ENCODE data around the gene CD247. TPM values are rescaled to one million over a fixed set of nuclear protein-coding genes. Genes with fewer than 3 reads are reported as not detected.
A peak's percentile ranks its signal among the peaks of the same experiment; 100 is the strongest.
"Not testable (repeated sequence)": the region's sequence is repeated elsewhere in the genome, so short reads cannot be mapped to it uniquely, and the experiment has no call there.

Gene CD247
- total and polyA plus RNA-seq, 2 of the 13 experiments (the other 11 are each of a cell fraction or from before 2014, with no cell fraction given), result 0.20 TPM; not detected in 1

DNA sequence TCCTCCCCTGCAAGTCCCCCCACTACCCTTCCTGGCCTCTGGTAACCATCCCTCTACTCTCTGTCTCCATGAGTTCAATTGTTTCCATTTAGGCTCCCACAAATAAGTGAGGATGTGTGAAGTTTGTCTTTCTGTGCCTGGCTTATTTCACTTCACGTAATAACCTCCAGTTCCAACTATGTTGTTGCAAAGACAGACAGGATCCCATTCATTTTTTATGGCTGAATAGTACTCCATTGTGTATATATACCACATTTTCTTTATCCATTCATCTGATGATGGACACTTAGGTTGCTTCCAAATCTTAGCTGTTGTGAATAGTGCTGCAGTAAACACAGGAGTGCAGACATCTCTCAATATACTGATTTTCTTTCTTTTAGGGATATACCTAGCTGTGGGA, 36.7 kb upstream of the CD247 start:
- H3K27ac ChIP-seq (ENCODE audit: extremely low read length, insufficient read depth, low read length); intact Hi-C loops (cut with micrococcal nuclease; ENCODE audit: unreplicated experiment); H3K9me3 ChIP-seq (ENCODE audit: low read length); H2AFZ ChIP-seq (ENCODE audit: low read length); H3K27me3 ChIP-seq (ENCODE audit: control insufficient read depth in 1 of 2, insufficient read depth in 2 of 2, low read length in 2 of 2); H4K20me1 ChIP-seq (ENCODE audit: insufficient read depth, low read length); DNase-seq (ENCODE audit: low spot score); H3K9ac ChIP-seq (ENCODE audit: insufficient read depth, low read depth, low read length); ATAC-seq; BruUV-seq (replicated peaks); H3K79me2 ChIP-seq (ENCODE audit: insufficient read depth, low read length); FAIRE-seq; in situ Hi-C loops (cut with HindIII; ENCODE audit: extremely low pct_ligation_motif_present, low pct_unique_long_range_greater_than_20kb); H3K4me2 ChIP-seq (ENCODE audit: low read depth, low read length); H3K4me3 ChIP-seq (replicated peaks in 1 of 3; ENCODE audit: insufficient read depth in 1 of 3, low read depth in 2 of 3, low read length in 3 of 3); H3K4me1 ChIP-seq (ENCODE audit: insufficient read depth, low read length); POLR2A ChIA-PET; H3K36me3 ChIP-seq (replicated peaks in 1 of 2; ENCODE audit: control insufficient read depth in 1 of 2, insufficient read depth in 2 of 2, low read length in 2 of 2): not testable (repeated sequence)
- CTCF ChIA-PET (ENCODE audit: low intra/inter-chr PET ratio, low total read pairs), result interaction anchor here (1.5 kb wide), 1 partner anchor 154 kb away, joined by 7 read pairs; no protein-coding TSS in a partner anchor
- 35% methylated on average over 1 of the region's 1 CpG for WGBS (ENCODE audit: low lambda C conversion rate)

DNA sequence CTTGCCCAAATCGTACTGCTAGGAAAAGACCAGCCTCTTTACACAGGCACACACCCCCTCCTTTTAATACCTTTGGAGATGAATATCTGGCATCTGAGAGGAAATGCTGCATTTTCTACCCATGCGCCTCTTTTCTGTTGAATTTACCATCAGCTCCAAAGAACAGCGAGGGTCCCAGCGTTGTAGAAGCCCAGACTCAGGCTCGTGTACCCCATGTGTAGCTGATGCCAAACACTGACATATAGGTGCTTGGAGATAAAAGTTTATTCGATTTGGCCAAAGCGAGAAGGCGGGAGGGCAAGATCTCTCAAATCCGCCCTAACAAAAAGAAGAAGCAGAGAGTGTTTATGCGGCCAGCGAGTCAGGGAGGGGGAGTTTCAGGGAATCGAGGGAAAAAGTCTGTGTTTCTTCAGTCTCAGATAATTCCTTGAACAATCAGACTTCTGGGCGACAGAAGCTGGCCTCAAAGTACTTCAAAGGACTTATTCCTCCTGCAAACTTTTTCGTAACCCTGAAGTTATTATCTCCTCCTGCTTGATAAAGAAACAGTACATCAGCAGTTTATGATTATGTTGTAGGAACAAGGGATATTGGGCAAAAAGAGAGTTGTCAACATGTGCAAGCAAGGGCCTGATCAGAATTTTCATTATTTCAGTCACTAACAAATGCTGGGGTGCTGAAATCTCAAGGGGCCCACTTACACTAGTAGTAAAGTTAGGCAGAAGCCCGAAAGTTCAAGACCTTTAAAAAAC, 35.9 kb upstream of the CD247 start:
- POLR2A ChIA-PET, result interaction anchor here (0.7 to 1.4 kb wide), 10 partner anchors 9 to 715 kb away, joined by 3 to 10 read pairs (median 6); partner anchors contain the start of genes DCAF6, MPC2, POGK and POU2F1
- Histone ChIP-seq H3K9me3 (ENCODE audit: low read length) (no peaks in the 10 kb centered on the region), H3K79me2 (ENCODE audit: insufficient read depth, low read length) (no peaks in the 10 kb centered on the region), H3K27ac (ENCODE audit: extremely low read length, insufficient read depth, low read length) (no peak overlapping the region), H3K36me3 (replicated peaks in 1 of 2; ENCODE audit: control insufficient read depth in 1 of 2, insufficient read depth in 2 of 2, low read length in 2 of 2) (no peaks in the 10 kb centered on the region), H3K4me1 (ENCODE audit: insufficient read depth, low read length) (peaks cover 7% of the 10 kb centered on the region), H3K4me2 (ENCODE audit: low read depth, low read length) (peak overlapping the region; percentile 88), H3K9ac (ENCODE audit: insufficient read depth, low read depth, low read length) (no peak overlapping the region), H2AFZ (ENCODE audit: low read length) (peak overlapping the region; percentile 74), H3K4me3 (replicated peaks in 1 of 3; ENCODE audit: insufficient read depth in 1 of 3, low read depth in 2 of 3, low read length in 3 of 3) (peak overlapping the region; percentile 49 to 72 (median 58)), H4K20me1 (ENCODE audit: insufficient read depth, low read length) (no peaks in the 10 kb centered on the region), H3K27me3 (ENCODE audit: control insufficient read depth in 1 of 2, insufficient read depth in 2 of 2, low read length in 2 of 2) (peaks cover 0 to 4% of the 10 kb centered on the region in 2 experiments; a peak in 1 of 5 replicates)
- BruUV-seq (replicated peaks), result no TSS peak
- TF ChIP-seq KAT8 (CRISPR knock-in tag; IDR thresholded peaks at IDR 0.05) (0 out of 2 replicates have a peak, but pooled peaks have one; percentile 10), ZFP82 (CRISPR knock-in tag; IDR thresholded peaks at IDR 0.05; ENCODE audit: borderline replicate concordance) (peak; percentile 6; the same call in 1 of the 2 replicates), ZBTB20 (CRISPR knock-in tag; IDR thresholded peaks at IDR 0.05; ENCODE audit: borderline replicate concordance, low read depth) (no peak), HDAC1 (CRISPR knock-in tag; IDR thresholded peaks at IDR 0.05) (peak; percentile 3; the same call in 1 of the 2 replicates), MIER2 (CRISPR knock-in tag; IDR thresholded peaks at IDR 0.05) (no peak), NCOA2 (CRISPR knock-in tag; IDR thresholded peaks at IDR 0.05) (no peak), TRIM24 (CRISPR knock-in tag; IDR thresholded peaks at IDR 0.05) (no peak)
- TF ChIP-seq, protein P1, sequence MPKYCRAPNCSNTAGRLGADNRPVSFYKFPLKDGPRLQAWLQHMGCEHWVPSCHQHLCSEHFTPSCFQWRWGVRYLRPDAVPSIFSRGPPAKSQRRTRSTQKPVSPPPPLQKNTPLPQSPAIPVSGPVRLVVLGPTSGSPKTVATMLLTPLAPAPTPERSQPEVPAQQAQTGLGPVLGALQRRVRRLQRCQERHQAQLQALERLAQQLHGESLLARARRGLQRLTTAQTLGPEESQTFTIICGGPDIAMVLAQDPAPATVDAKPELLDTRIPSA (CRISPR knock-in tag; IDR thresholded peaks at IDR 0.05; ENCODE audit: borderline replicate concordance), result no peak
- CTCF ChIA-PET (ENCODE audit: low intra/inter-chr PET ratio, low total read pairs), result no interaction called here
- 14% methylated on average over 15 of the region's 15 CpGs for WGBS (ENCODE audit: low lambda C conversion rate)
- FAIRE-seq (no peak), DNase-seq (ENCODE audit: low spot score) (no peak), ATAC-seq (no peak; the same call in 1 of the 3 replicates)
- in situ Hi-C loops (cut with HindIII; ENCODE audit: extremely low pct_ligation_motif_present, low pct_unique_long_range_greater_than_20kb), result no loop called here
- intact Hi-C loops (cut with micrococcal nuclease; ENCODE audit: unreplicated experiment), result no loop called here
